HepG2 (cell line): Measurements from ENCODE around the gene EPB41L2. TPM values are rescaled to one million over a fixed set of nuclear protein-coding genes. Genes with fewer than 3 reads are reported as not detected.

ENCODE experiments used
- CC2D1A ChIP-seq: sonication (generic); formaldehyde crosslinking; IDR thresholded peaks from 2 replicates; pipeline ENCODE4 v1.8.1; 2023; ENCODE audit warnings: mild to moderate bottlenecking, missing genetic modification reagents
- EED ChIP-seq: sonication (generic); formaldehyde crosslinking; IDR thresholded peaks from 2 replicates; pipeline ENCODE4 v1.5.0; 2020; ENCODE audit warnings: mild to moderate bottlenecking, missing genetic modification reagents
- ETV6 ChIP-seq: sonication (generic); formaldehyde crosslinking; conservative IDR thresholded peaks from 2 replicates; pipeline ENCODE4 v1.4.0; 2020; ENCODE audit warnings: missing genetic modification reagents
- FOXA1 ChIP-seq, 2 experiments: fragments of 450-650 bp in 1 of 2; sonication (generic) in 1 of 2; formaldehyde crosslinking in 1 of 2; IDR thresholded peaks; 2 replicates each; pipeline versions ENCODE4 v1.4.0 to v1.6.1; 2016 to 2020; ENCODE audit warnings: missing genetic modification reagents in 1 of 2
- GPN1 ChIP-seq: sonication (generic); formaldehyde crosslinking; IDR thresholded peaks from 2 replicates; pipeline ENCODE4 v1.5.1; 2020; ENCODE audit warnings: missing genetic modification reagents, borderline replicate concordance
- KMT2B ChIP-seq: IDR thresholded peaks from 2 replicates; pipeline ENCODE4 v1.6.1; 2016; ENCODE audit warnings: missing genetic modification reagents, missing compliant biosample characterization
- TBP ChIP-seq: sonication (generic); formaldehyde crosslinking; IDR thresholded peaks from 2 replicates; pipeline ENCODE4 v1.5.0; 2020; ENCODE audit warnings: missing genetic modification reagents
- ZEB1 ChIP-seq: IDR thresholded peaks from 2 replicates; pipeline ENCODE4 v1.6.1; 2012; ENCODE audit warnings: mild to moderate bottlenecking, low read depth, inconsistent platforms; ENCODE audit not compliant: insufficient replicate concordance
- ZMYM3 ChIP-seq: sonication (generic); formaldehyde crosslinking; IDR thresholded peaks from 2 replicates; pipeline ENCODE4 v1.5.1; 2020; ENCODE audit warnings: mild to moderate bottlenecking, missing genetic modification reagents
- ZNF616 ChIP-seq: sonication (generic); formaldehyde crosslinking; IDR thresholded peaks from 2 replicates; pipeline ENCODE4 v1.5.0; 2020; ENCODE audit warnings: low read depth, mild to moderate bottlenecking, missing genetic modification reagents
- ZNF644 ChIP-seq: IDR thresholded peaks from 2 replicates; pipeline ENCODE4 v1.6.1; 2016; ENCODE audit warnings: low read depth
- ZNF879 ChIP-seq: sonication (generic); formaldehyde crosslinking; IDR thresholded peaks from 2 replicates; pipeline ENCODE4 v1.8.1; 2023; ENCODE audit warnings: missing genetic modification reagents
- polyA plus RNA-seq, 8 experiments: library from polyadenylated mRNA; depleted of rRNA in 3 of 8; stranded (reverse) in 7 of 8; unstranded in 1 of 8; fragments of >200 nt; fragmentation: Illumina TruSeq in 4 of 8; extraction: Trizol in 4 of 8; gene quantifications; 2 replicates each; pipeline versions ENCODE4 v1.2.1 to v1.2.3, GENCODE V29; 2011 to 2016; ENCODE audit warnings: low read depth in 4 of 8, missing spikeins in 1 of 8, mixed read lengths in 1 of 8; ENCODE audit not compliant: insufficient read depth in 1 of 8
- total RNA-seq, 5 experiments: library from RNA; depleted of rRNA; stranded (reverse); fragments of >200 nt; fragmentation: Illumina TruSeq; extraction: Trizol; gene quantifications; 2 replicates each; pipeline ENCODE4 v1.2.3, GENCODE V29; 2016; ENCODE audit warnings: low read depth in 1 of 5
- TF ChIP-seq, protein P1 (sequence below): sonication (generic); formaldehyde crosslinking; IDR thresholded peaks from 2 replicates; pipeline ENCODE4 v1.5.0; 2020; ENCODE audit warnings: mild to moderate bottlenecking, missing genetic modification reagents, moderate library complexity
- TF ChIP-seq, protein P2 (sequence below): conservative IDR thresholded peaks from 2 replicates; pipeline ENCODE4 v1.6.1; 2018; ENCODE audit warnings: missing genetic modification reagents
- TF ChIP-seq, protein P3 (sequence below): IDR thresholded peaks from 2 replicates; pipeline ENCODE4 v1.4.0; 2020; ENCODE audit warnings: mild to moderate bottlenecking, missing genetic modification reagents
- TF ChIP-seq, protein P4 (sequence below): fragments of 450-650 bp; IDR thresholded peaks from 2 replicates; pipeline ENCODE4 v1.6.1; 2017; ENCODE audit warnings: mild to moderate bottlenecking
- TF ChIP-seq, protein P5 (sequence below): sonication (generic); formaldehyde crosslinking; IDR thresholded peaks from 2 replicates; pipeline ENCODE4 v1.4.0; 2020; ENCODE audit warnings: missing genetic modification reagents

EPB41L2 gene
- total and polyA plus RNA-seq, 2 of the 13 experiments (the other 11 are each of a cell fraction or from before 2014, with no cell fraction given) = 41.7 to 56.4 TPM

DNA sequence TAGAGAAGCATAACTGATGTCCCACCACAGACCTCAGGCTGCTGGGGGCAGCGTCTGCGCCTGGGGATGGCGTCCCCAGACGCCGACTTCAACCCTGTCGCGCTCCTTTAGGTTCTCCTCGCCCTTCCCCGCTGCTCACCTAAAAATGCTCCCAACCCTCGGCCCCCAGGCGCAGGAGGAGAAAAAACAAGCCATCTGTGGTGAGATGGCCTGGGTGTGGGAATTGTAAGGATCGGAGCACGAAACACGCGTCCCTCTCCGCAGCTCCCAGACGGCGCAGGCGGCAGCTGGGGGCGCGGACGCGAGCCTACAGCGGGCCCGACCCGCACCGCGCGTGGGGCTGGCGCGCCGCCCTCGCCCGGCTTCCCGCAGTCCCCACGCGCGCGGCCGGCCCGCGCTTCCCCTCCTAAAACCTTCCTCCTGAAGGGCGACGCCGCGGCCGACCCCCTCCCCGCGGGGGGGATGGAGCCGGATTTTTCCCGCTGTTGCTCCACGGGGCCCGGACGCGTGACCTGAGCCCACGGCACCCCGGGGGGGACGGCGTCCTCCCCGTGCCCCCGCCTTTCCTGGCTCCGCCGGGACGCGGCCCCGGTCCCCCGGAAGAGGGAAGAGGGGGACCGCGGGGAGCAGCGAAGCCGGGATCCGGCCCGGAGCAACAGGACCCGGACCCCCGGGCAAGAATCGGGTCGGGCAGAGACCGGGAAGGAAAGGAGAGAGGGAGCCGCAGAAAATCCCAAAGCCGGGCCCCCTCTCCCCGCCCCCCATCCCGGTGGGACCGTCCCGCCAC is 611 bp downstream of the EPB41L2 start (continued):
- TF ChIP-seq, protein P1, sequence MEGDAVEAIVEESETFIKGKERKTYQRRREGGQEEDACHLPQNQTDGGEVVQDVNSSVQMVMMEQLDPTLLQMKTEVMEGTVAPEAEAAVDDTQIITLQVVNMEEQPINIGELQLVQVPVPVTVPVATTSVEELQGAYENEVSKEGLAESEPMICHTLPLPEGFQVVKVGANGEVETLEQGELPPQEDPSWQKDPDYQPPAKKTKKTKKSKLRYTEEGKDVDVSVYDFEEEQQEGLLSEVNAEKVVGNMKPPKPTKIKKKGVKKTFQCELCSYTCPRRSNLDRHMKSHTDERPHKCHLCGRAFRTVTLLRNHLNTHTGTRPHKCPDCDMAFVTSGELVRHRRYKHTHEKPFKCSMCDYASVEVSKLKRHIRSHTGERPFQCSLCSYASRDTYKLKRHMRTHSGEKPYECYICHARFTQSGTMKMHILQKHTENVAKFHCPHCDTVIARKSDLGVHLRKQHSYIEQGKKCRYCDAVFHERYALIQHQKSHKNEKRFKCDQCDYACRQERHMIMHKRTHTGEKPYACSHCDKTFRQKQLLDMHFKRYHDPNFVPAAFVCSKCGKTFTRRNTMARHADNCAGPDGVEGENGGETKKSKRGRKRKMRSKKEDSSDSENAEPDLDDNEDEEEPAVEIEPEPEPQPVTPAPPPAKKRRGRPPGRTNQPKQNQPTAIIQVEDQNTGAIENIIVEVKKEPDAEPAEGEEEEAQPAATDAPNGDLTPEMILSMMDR (CRISPR knock-in tag) = 0 out of 2 replicates have a peak, but pooled peaks have one; percentile 7
- TF ChIP-seq CC2D1A (no peak), ETV6 (CRISPR knock-in tag) (no peak), GPN1 (CRISPR knock-in tag) (no peak), KMT2B (CRISPR knock-in tag) (no peak; the same call in 1 of the 2 replicates), EED (CRISPR knock-in tag) (no peak), ZNF644 (CRISPR knock-in tag) (no peak), TBP (0 out of 2 replicates have a peak, but pooled peaks have one; percentile 19), ZMYM3 (CRISPR knock-in tag) (no peak), ZEB1 (no peak), ZNF879 (CRISPR knock-in tag) (no peak), ZNF616 (CRISPR knock-in tag) (no peak), FOXA1 (IDR thresholded peaks at IDR 0.05) (no peak), FOXA1 (CRISPR knock-in tag; IDR thresholded peaks at IDR 0.05) (no peak)
- TF ChIP-seq, protein P2, sequence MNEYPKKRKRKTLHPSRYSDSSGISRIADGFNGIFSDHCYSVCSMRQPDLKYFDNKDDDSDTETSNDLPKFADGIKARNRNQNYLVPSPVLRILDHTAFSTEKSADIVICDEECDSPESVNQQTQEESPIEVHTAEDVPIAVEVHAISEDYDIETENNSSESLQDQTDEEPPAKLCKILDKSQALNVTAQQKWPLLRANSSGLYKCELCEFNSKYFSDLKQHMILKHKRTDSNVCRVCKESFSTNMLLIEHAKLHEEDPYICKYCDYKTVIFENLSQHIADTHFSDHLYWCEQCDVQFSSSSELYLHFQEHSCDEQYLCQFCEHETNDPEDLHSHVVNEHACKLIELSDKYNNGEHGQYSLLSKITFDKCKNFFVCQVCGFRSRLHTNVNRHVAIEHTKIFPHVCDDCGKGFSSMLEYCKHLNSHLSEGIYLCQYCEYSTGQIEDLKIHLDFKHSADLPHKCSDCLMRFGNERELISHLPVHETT (CRISPR knock-in tag) = no peak
- TF ChIP-seq, protein P3, sequence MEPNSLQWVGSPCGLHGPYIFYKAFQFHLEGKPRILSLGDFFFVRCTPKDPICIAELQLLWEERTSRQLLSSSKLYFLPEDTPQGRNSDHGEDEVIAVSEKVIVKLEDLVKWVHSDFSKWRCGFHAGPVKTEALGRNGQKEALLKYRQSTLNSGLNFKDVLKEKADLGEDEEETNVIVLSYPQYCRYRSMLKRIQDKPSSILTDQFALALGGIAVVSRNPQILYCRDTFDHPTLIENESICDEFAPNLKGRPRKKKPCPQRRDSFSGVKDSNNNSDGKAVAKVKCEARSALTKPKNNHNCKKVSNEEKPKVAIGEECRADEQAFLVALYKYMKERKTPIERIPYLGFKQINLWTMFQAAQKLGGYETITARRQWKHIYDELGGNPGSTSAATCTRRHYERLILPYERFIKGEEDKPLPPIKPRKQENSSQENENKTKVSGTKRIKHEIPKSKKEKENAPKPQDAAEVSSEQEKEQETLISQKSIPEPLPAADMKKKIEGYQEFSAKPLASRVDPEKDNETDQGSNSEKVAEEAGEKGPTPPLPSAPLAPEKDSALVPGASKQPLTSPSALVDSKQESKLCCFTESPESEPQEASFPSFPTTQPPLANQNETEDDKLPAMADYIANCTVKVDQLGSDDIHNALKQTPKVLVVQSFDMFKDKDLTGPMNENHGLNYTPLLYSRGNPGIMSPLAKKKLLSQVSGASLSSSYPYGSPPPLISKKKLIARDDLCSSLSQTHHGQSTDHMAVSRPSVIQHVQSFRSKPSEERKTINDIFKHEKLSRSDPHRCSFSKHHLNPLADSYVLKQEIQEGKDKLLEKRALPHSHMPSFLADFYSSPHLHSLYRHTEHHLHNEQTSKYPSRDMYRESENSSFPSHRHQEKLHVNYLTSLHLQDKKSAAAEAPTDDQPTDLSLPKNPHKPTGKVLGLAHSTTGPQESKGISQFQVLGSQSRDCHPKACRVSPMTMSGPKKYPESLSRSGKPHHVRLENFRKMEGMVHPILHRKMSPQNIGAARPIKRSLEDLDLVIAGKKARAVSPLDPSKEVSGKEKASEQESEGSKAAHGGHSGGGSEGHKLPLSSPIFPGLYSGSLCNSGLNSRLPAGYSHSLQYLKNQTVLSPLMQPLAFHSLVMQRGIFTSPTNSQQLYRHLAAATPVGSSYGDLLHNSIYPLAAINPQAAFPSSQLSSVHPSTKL = no peak
- TF ChIP-seq, protein P4, sequence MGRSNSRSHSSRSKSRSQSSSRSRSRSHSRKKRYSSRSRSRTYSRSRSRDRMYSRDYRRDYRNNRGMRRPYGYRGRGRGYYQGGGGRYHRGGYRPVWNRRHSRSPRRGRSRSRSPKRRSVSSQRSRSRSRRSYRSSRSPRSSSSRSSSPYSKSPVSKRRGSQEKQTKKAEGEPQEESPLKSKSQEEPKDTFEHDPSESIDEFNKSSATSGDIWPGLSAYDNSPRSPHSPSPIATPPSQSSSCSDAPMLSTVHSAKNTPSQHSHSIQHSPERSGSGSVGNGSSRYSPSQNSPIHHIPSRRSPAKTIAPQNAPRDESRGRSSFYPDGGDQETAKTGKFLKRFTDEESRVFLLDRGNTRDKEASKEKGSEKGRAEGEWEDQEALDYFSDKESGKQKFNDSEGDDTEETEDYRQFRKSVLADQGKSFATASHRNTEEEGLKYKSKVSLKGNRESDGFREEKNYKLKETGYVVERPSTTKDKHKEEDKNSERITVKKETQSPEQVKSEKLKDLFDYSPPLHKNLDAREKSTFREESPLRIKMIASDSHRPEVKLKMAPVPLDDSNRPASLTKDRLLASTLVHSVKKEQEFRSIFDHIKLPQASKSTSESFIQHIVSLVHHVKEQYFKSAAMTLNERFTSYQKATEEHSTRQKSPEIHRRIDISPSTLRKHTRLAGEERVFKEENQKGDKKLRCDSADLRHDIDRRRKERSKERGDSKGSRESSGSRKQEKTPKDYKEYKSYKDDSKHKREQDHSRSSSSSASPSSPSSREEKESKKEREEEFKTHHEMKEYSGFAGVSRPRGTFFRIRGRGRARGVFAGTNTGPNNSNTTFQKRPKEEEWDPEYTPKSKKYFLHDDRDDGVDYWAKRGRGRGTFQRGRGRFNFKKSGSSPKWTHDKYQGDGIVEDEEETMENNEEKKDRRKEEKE = no peak
- TF ChIP-seq, protein P5, sequence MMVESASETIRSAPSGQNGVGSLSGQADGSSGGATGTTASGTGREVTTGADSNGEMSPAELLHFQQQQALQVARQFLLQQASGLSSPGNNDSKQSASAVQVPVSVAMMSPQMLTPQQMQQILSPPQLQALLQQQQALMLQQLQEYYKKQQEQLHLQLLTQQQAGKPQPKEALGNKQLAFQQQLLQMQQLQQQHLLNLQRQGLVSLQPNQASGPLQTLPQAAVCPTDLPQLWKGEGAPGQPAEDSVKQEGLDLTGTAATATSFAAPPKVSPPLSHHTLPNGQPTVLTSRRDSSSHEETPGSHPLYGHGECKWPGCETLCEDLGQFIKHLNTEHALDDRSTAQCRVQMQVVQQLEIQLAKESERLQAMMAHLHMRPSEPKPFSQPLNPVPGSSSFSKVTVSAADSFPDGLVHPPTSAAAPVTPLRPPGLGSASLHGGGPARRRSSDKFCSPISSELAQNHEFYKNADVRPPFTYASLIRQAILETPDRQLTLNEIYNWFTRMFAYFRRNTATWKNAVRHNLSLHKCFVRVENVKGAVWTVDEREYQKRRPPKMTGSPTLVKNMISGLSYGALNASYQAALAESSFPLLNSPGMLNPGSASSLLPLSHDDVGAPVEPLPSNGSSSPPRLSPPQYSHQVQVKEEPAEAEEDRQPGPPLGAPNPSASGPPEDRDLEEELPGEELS = no peak; the same call in 1 of the 2 replicates
